MM.1S (cell line): ENCODE results near the gene CDCA4.

ENCODE experiments used
- CTCF ChIP-seq: fragments of 300-600 bp; sonication (generic); IDR thresholded peaks from 2 replicates; pipeline ENCODE4 v1.5.1; 2016; ENCODE audit warnings: antibody characterized with exemption, low read length, mixed read lengths
- EZH2phosphoT487 ChIP-seq: fragments of 300-600 bp; sonication (generic); IDR thresholded peaks from 2 replicates; pipeline ENCODE4 v1.6.1; 2018; ENCODE audit warnings: antibody characterized with exemption, low read length

GRCh38 chr14:104978746-104979691 is 41.9 kb downstream of the CDCA4 start:
- no peak for TF ChIP-seq CTCF
- no peak for TF ChIP-seq EZH2phosphoT487
